Mucosa of stomach (tissue), 1 donor: Measurements from ENCODE around the gene CLIP4.

Experiments used
- H3K27me3 ChIP-seq: one replicate; pipeline ENCODE4 v1.7.0; 2013; ENCODE audit warnings: mild to moderate bottlenecking, low read length; ENCODE audit not compliant: control insufficient read depth, insufficient read depth
- H3K36me3 ChIP-seq: one replicate; pipeline ENCODE4 v1.7.0; 2013; ENCODE audit warnings: low read length; ENCODE audit not compliant: control insufficient read depth, insufficient read depth
- H3K4me1 ChIP-seq: one replicate; pipeline ENCODE4 v1.7.0; 2013; ENCODE audit warnings: mild to moderate bottlenecking, low read length; ENCODE audit not compliant: control insufficient read depth, insufficient read depth
- H3K4me3 ChIP-seq: one replicate; pipeline ENCODE4 v1.7.0; 2013; ENCODE audit warnings: low read length
- H3K9ac ChIP-seq: one replicate; pipeline ENCODE4 v1.7.0; 2013; ENCODE audit warnings: mild to moderate bottlenecking, low read length, moderate library complexity
- H3K9me3 ChIP-seq: one replicate; pipeline ENCODE4 v1.7.0; 2013; ENCODE audit warnings: mild to moderate bottlenecking, low read length, moderate library complexity; ENCODE audit not compliant: control insufficient read depth
- donor health status: Pancreatic carcinoma.

The CLIP4 gene

DNA sequence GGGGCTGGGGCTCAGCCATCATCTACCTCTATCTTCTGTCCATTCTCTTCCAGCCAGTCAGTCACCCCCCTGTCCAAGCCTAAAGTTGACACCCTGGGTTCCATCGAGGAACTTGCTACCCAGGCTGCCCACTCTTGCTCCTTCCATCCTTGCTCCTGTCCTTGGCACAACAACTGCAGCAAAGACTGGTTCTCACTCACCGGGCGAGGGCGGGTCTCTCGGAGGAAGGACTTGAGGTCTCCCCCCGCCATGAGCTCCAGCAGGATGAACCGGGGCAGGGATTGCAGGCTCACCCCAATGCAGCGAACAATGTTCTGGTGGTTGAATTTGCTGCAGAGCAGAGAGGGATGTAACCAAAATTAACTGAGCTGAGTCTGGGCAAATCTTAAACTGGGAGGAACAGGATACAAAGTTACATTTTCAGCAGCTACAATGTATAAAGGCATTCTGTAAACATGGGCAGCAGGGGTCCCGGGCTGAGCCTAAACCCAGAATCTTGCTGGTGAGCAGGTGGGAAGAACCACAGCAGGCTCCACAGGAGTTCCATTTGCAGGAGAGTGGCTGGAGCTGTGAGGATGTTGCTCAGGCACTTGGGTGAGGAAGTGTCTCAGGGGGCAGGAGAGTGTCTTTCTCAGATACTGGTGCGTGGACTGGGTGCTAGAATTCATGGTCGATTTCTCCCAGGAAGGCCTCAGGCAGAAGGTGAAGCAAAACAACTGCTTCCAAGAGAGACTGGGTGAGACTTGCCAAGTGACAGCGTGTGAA is 105.5 kb downstream of the CLIP4 start:
- Histone ChIP-seq H3K36me3 (no peaks in the 10 kb centered on the region), H3K27me3 (peaks cover 2% of the 10 kb centered on the region), H3K4me3 (no peak overlapping the region), H3K9me3 (no peaks in the 10 kb centered on the region), H3K4me1 (no peaks in the 10 kb centered on the region), H3K9ac (no peak overlapping the region)

DNA sequence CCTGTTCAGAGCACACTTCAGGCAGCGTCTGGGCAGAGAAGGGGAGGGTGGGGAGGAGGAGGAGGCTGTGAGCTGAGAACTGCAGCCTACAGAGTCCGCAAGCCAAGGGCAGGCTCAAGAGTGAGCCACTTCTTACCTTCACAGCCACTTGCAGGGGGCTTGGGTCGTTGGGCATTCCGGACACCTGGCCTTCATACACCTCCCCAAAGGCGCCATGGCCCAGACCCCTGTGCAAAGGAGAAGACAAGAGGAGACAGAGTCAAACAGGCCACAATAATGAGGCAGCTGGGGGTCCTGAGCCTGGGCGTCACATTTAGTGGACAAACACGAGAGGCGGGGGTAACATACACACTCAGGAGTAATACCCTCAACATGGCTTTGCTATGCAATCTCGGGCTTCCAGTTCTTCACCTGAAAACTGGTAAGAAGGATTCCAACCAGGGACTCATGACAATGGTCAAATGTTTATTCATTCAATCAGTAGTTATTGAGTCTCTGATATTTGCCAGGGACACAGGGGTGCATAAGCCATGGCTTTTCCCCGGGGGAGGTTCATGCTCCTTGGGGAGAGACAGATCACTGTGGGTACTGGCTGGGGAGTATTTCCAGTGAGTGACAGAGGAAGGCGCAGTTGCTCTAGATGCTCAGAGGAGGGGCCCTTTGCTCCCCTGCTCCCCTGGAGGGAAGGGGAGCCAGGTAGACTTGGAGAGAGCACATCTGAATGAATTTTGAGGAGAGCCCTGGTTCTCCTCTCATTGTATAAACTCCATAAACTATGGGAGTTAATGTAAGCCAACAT is 107.4 kb downstream of the CLIP4 start:
- H3K9me3 ChIP-seq, result no peaks in the 10 kb centered on the region
- H3K36me3 ChIP-seq, result no peaks in the 10 kb centered on the region
- H3K27me3 ChIP-seq, result peaks cover 9% of the 10 kb centered on the region
- no peaks in the 10 kb centered on the region for H3K4me1 ChIP-seq
- H3K4me3 ChIP-seq, result no peak overlapping the region
- H3K9ac ChIP-seq, result no peak overlapping the region

DNA sequence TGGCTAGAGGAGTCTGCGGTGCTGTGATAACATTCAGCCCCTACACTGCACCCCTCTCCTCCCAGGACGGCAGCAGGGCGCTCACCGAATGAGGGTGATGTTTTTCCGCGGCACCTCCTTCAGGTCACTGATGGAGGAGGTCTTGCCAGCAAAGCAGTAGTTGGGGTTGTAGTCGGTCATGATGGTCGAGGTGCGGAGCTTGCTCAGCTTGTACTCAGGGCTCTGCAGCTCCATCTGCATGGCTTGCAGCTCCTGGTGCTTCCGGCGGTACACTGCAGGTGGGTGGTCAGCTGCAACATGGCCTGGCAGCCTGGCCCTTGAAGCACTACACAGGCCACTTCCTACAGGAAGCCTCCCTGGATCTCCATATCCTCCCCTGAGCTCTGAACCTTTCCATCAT is 108.0 kb downstream of the CLIP4 start:
- Histone ChIP-seq H3K4me1 (no peaks in the 10 kb centered on the region), H3K36me3 (no peaks in the 10 kb centered on the region), H3K9me3 (no peaks in the 10 kb centered on the region), H3K4me3 (no peak overlapping the region), H3K27me3 (peaks cover 11% of the 10 kb centered on the region), H3K9ac (no peak overlapping the region)

DNA sequence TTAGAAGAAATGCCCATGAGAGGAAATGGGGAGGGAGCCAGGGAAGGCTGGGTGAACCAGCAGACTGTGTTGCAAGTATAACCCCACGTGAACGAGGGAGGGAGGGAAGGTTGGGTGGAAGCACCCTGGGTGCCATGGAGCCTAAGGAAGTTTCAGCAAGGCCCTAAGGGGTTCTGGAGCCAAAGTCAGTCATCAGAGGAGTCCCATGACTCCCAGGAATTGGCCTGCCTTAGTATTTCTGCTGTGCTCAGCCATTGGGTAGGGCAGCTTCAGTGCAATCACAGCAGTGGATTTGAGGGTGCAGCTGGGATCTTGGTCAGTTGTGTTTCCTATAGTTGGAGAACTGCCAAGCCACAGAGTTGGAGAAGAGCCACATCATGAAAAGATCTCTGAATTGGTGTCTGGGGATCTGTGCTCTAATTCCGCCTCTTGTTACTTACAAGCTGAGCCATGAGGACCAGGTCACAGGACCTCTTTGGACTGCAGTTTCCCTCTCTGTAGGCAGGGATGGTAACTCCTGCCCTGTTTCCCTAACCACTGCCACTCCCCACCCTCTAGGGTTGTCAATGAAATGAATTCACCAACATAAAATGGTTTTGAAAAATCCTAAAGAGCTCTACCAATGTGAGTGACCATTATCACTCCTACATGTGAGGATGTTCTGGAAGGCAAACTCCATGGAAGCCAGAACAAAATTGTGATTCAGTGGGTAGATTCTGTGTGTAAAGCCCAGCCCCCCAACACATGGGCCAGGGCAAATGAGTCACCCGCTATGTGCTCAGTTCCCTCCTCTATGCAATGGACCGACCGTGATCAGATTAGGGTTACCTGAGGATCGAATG is 108.9 kb downstream of the CLIP4 start:
- peaks cover 13% of the 10 kb centered on the region for H3K27me3 ChIP-seq
- no peak overlapping the region for H3K4me3 ChIP-seq
- no peaks in the 10 kb centered on the region for H3K9me3 ChIP-seq
- no peak overlapping the region for H3K9ac ChIP-seq
- H3K4me1 ChIP-seq, result no peaks in the 10 kb centered on the region
- no peaks in the 10 kb centered on the region for H3K36me3 ChIP-seq

DNA sequence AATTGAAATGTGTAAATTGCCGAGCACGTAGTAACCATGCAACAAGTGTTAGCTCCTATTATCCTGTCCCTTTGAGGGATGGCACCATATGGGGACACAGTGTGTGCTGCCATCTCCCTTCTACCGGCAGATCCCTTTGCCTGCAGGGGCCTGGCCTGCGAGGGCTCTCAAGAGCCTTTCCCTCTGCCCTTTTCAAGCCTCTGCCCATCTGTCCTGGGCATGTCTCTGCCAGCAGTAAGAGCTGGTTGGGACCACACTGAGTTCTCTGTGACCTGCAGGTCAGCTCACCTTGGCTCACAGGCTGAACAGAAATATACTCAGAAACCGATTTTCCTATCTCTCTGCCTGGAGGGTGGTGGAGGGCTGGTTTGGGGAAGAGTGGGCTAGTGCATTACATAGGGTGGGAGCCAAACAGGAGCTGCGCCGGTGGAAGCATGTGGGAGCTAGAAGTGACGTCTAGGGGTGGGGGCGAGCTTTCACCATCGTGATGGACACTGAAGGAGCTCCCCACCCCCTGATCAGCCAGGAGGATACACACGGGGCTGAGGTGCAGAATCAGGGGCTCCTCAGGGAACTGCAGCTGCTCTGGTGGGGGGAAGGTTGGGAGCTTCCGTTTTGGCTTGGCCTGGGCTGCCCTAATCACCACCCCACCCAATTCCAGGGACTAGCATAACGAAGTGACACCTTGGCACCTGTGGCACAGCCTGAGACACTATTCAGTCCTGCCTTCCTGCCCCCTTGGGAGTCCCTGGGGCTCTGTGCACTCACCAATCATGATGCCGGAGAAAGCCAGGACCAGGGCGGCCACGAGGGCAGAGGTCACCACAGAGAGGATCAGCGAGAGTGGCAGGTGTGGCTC is 109.7 kb downstream of the CLIP4 start:
- no peak overlapping the region for H3K9ac ChIP-seq

DNA sequence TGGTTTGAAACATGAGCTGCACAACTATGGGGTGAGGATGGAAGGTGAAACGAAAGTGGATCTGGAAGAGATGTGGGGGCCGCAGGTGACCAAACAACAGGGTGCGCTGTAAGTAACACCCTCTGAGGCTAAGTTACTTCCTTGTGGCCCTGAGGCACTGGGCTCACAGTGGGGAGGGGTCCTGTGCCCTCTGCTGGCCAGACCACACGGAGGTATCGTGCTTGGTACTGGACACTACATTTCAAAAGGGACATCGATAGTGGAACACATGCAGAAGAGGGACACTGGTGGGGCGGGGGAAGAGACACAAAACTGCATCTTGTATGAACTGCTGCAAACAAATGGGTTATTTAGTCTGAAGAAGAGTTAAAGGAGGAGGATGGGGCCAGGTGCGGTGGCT is 110.6 kb downstream of the CLIP4 start:
- Histone ChIP-seq H3K9ac (no peak overlapping the region), H3K4me3 (no peak overlapping the region), H3K36me3 (no peaks in the 10 kb centered on the region), H3K9me3 (no peaks in the 10 kb centered on the region), H3K27me3 (peaks cover 18% of the 10 kb centered on the region), H3K4me1 (no peaks in the 10 kb centered on the region)

More for the DNA sequence above, 109.7 kb downstream of the CLIP4 start:
- peaks cover 18% of the 10 kb centered on the region for H3K27me3 ChIP-seq
- H3K4me3 ChIP-seq, result no peak overlapping the region
- no peaks in the 10 kb centered on the region for H3K9me3 ChIP-seq
- no peaks in the 10 kb centered on the region for H3K36me3 ChIP-seq
- no peaks in the 10 kb centered on the region for H3K4me1 ChIP-seq

DNA sequence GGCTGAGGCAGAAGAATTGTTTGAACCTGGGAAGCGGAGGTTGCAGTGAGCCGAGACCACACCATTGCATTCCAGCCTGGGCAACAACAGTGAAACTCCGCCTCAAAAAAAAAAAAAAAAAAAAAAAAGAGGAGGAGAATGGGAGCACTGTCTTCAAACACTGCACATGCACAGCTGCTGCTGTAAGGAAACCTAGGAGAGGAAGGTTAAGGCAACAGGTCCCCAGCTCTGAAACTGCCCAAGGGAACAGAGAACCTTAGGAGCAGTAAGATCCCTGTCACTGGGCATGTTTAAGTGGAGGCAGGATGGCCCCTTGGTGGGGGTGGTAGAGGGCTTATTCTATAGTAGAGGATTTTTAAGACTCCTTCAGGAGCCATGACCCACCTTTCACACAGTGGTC is 111.2 kb downstream of the CLIP4 start:
- no peak overlapping the region for H3K4me3 ChIP-seq
- H3K9me3 ChIP-seq, result no peaks in the 10 kb centered on the region
- no peak overlapping the region for H3K9ac ChIP-seq
- peaks cover 16% of the 10 kb centered on the region for H3K27me3 ChIP-seq
- H3K4me1 ChIP-seq, result no peaks in the 10 kb centered on the region
- no peaks in the 10 kb centered on the region for H3K36me3 ChIP-seq

DNA sequence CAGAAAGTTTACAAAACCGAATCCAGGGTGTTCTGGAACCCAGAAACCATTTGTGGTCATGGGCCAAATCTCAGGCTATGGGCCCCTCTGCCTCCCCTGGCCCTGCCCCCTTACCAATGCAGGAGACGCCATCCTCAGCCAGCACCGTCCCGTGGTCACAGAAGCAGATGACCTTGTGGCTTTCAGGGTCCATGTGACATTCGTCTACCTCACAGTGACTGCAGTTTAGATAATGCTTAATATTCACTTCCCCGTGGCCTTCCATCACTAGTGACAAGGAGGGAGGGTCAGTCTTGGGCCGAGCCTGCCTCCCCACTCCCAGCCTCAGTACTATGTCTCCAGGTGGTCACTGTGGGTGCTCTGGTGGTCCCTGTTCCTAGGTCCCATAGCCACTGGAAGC is 111.6 kb downstream of the CLIP4 start:
- Histone ChIP-seq H3K36me3 (no peaks in the 10 kb centered on the region), H3K9ac (no peak overlapping the region), H3K27me3 (peaks cover 16% of the 10 kb centered on the region), H3K9me3 (no peaks in the 10 kb centered on the region), H3K4me1 (no peaks in the 10 kb centered on the region), H3K4me3 (no peak overlapping the region)

DNA sequence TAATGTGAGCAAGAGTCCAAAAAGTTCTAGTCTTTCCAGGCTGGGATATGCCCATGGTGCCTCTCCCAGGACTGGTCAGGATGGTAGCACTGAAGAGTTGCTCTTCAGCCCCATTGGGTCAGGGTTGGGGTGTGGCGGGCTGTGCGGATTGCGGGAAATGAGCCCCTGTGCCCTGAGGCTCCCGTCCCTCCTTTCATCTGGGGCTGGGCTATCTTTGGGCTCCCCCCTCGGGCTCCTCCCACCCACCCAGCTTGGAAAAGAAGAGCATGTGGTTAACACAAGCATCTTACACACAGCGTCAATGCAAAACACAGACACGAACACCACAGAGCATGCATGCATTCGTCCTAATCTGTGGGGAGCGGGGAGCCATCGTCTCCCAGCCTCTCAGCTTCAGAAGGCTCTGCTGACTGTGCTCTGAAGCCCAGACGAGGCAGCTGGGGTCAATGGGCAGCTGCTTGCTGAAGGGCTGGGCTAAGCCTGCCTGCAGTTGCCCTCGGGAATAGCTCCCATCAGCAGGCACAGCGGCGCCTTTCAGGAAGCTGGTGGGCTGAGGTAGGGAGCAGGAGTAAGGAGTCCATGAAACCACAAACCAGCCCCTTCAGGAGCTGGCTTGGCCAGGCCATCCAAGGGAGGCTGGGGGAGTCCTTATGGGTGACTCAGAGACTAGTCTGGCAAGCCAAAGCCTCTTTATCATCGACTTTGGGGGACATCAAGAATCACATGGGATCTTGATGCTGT is 112.9 kb downstream of the CLIP4 start:
- H3K36me3 ChIP-seq, result no peaks in the 10 kb centered on the region
- no peak overlapping the region for H3K4me3 ChIP-seq
- H3K4me1 ChIP-seq, result no peaks in the 10 kb centered on the region
- H3K9me3 ChIP-seq, result no peaks in the 10 kb centered on the region
- no peak overlapping the region for H3K9ac ChIP-seq
- peaks cover 16% of the 10 kb centered on the region for H3K27me3 ChIP-seq

DNA sequence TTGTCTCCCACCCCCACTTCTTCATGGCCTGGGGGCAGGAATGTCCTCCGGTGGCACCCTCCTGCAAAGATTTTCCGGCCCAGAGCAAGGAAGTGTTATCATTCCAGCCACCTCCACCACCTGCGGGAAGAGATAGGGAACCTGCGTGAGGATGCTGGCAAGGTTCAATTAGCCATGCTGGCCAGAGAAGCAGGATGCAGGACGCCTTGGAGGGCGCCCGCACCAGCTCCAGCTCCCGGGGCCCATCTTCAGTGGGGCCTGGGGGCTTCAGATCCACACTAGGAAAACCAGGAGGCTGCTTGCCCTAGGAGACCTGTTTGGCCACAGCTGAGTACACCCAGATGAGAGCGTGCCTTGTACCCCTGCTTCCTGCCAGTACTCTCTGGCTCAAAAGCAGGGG is 113.7 kb downstream of the CLIP4 start:
- Histone ChIP-seq H3K4me3 (no peak overlapping the region), H3K36me3 (no peaks in the 10 kb centered on the region), H3K9ac (no peak overlapping the region), H3K4me1 (no peaks in the 10 kb centered on the region), H3K9me3 (no peaks in the 10 kb centered on the region), H3K27me3 (peaks cover 16% of the 10 kb centered on the region)

DNA sequence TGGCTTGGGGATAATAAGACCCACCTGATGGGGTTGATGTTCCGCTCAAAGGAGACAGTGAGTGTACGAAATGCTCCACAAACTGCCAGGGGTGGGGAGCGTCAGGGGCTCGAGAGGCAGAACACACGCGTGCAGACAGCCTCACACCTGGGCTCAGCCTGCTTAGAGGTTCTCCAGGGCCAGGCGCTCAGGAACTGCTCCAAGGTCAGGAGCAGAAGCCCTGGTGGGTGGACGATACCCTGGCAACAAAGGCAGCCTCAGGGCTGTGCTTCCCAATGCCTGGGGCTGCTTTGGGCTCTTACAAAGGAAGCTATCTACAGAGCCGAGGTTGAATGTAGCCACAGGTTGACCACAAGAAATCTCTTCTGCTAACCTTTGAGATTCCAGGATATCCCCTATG is 114.4 kb downstream of the CLIP4 start:
- no peak overlapping the region for H3K9ac ChIP-seq
- no peak overlapping the region for H3K4me3 ChIP-seq
- H3K4me1 ChIP-seq, result no peaks in the 10 kb centered on the region
- no peaks in the 10 kb centered on the region for H3K36me3 ChIP-seq
- H3K27me3 ChIP-seq, result peaks cover 16% of the 10 kb centered on the region
- H3K9me3 ChIP-seq, result no peaks in the 10 kb centered on the region
